ENCODE results near the gene MRPL44. TPM values are rescaled to one million over a fixed set of nuclear protein-coding genes. Genes with fewer than 3 reads are reported as not detected.

Gene MRPL44
- total and polyA plus RNA-seq, 2 donors: 23.7 to 29.7 TPM

GRCh38 chr2:224004105-224004695 lies 46.9 kb downstream of the MRPL44 start:
- H3K27me3 ChIP-seq (ENCODE audit: control insufficient read depth in 2 of 2, insufficient read depth in 1 of 2, low read length in 1 of 2): no peaks in the 10 kb centered on the region
- WGBS: 93% methylated on average over 16 of the region's 16 CpGs
- H3K4me1 ChIP-seq (ENCODE audit: control insufficient read depth in 2 of 2, insufficient read depth in 2 of 2, low read length in 2 of 2): no peaks in the 10 kb centered on the region
- H3K36me3 ChIP-seq (ENCODE audit: control insufficient read depth in 2 of 2, insufficient read depth in 2 of 2, low read length in 1 of 2): no peaks in the 10 kb centered on the region
- no peaks in the 10 kb centered on the region for H3K9me3 ChIP-seq (ENCODE audit: control insufficient read depth in 2 of 2, insufficient read depth in 1 of 2, low read length in 1 of 2)
- no peak overlapping the region for H3K4me3 ChIP-seq (ENCODE audit: low read length in 2 of 2)
- H3K27ac ChIP-seq (ENCODE audit: low read depth in 1 of 2, low read length in 1 of 2): no peak overlapping the region
- no peak for DNase-seq (ENCODE audit: low read depth in 6 of 9, low spot score in 9 of 9)

- Histone ChIP-seq H3K4me3 (ENCODE audit: low read length in 2 of 2) (no peak overlapping the region), H3K36me3 (ENCODE audit: control insufficient read depth in 2 of 2, insufficient read depth in 2 of 2, low read length in 1 of 2) (no peaks in the 10 kb centered on the region), H3K27ac (ENCODE audit: low read depth in 1 of 2, low read length in 1 of 2) (no peak overlapping the region), H3K9me3 (ENCODE audit: control insufficient read depth in 2 of 2, insufficient read depth in 1 of 2, low read length in 1 of 2) (no peaks in the 10 kb centered on the region), H3K4me1 (ENCODE audit: control insufficient read depth in 2 of 2, insufficient read depth in 2 of 2, low read length in 2 of 2) (no peaks in the 10 kb centered on the region), H3K27me3 (ENCODE audit: control insufficient read depth in 2 of 2, insufficient read depth in 1 of 2, low read length in 1 of 2) (no peaks in the 10 kb centered on the region)
- WGBS: 89% methylated on average over 12 of the region's 12 CpGs
- no peak for DNase-seq (ENCODE audit: low read depth in 6 of 9, low spot score in 9 of 9)
These were observed 51.5 kb downstream of the MRPL44 start for GRCh38 chr2:224008702-224009261.

- Histone ChIP-seq H3K36me3 (ENCODE audit: control insufficient read depth in 2 of 2, insufficient read depth in 2 of 2, low read length in 1 of 2) (no peaks in the 10 kb centered on the region), H3K9me3 (ENCODE audit: control insufficient read depth in 2 of 2, insufficient read depth in 1 of 2, low read length in 1 of 2) (no peaks in the 10 kb centered on the region), H3K27me3 (ENCODE audit: control insufficient read depth in 2 of 2, insufficient read depth in 1 of 2, low read length in 1 of 2) (no peaks in the 10 kb centered on the region), H3K4me1 (ENCODE audit: control insufficient read depth in 2 of 2, insufficient read depth in 2 of 2, low read length in 2 of 2) (no peaks in the 10 kb centered on the region), H3K27ac (ENCODE audit: low read depth in 1 of 2, low read length in 1 of 2) (no peak overlapping the region), H3K4me3 (ENCODE audit: low read length in 2 of 2) (no peak overlapping the region)
- DNase-seq (ENCODE audit: low read depth in 6 of 9, low spot score in 9 of 9): no peak
- 96% methylated on average over 5 of the region's 5 CpGs for WGBS
These were observed 52.5 kb downstream of the MRPL44 start for GRCh38 chr2:224009605-224010315.

GRCh38 chr2:224011837-224012236 lies 54.6 kb downstream of the MRPL44 start:
- no peaks in the 10 kb centered on the region for H3K4me1 ChIP-seq (ENCODE audit: control insufficient read depth in 2 of 2, insufficient read depth in 2 of 2, low read length in 2 of 2)
- no peaks in the 10 kb centered on the region for H3K36me3 ChIP-seq (ENCODE audit: control insufficient read depth in 2 of 2, insufficient read depth in 2 of 2, low read length in 1 of 2)
- no peak for DNase-seq (ENCODE audit: low read depth in 6 of 9, low spot score in 9 of 9)
- no peaks in the 10 kb centered on the region for H3K9me3 ChIP-seq (ENCODE audit: control insufficient read depth in 2 of 2, insufficient read depth in 1 of 2, low read length in 1 of 2)
- no peaks in the 10 kb centered on the region for H3K27me3 ChIP-seq (ENCODE audit: control insufficient read depth in 2 of 2, insufficient read depth in 1 of 2, low read length in 1 of 2)
- WGBS: 96% methylated on average over 1 of the region's 1 CpG
- no peak overlapping the region for H3K27ac ChIP-seq (ENCODE audit: low read depth in 1 of 2, low read length in 1 of 2)
- no peak overlapping the region for H3K4me3 ChIP-seq (ENCODE audit: low read length in 2 of 2)

- Histone ChIP-seq H3K4me3 (ENCODE audit: low read length in 2 of 2) (no peak overlapping the region), H3K27ac (ENCODE audit: low read depth in 1 of 2, low read length in 1 of 2) (no peak overlapping the region), H3K36me3 (ENCODE audit: control insufficient read depth in 2 of 2, insufficient read depth in 2 of 2, low read length in 1 of 2) (no peaks in the 10 kb centered on the region), H3K4me1 (ENCODE audit: control insufficient read depth in 2 of 2, insufficient read depth in 2 of 2, low read length in 2 of 2) (no peaks in the 10 kb centered on the region), H3K9me3 (ENCODE audit: control insufficient read depth in 2 of 2, insufficient read depth in 1 of 2, low read length in 1 of 2) (no peaks in the 10 kb centered on the region), H3K27me3 (ENCODE audit: control insufficient read depth in 2 of 2, insufficient read depth in 1 of 2, low read length in 1 of 2) (no peaks in the 10 kb centered on the region)
- WGBS: 98% methylated on average over 4 of the region's 4 CpGs
- DNase-seq (ENCODE audit: low read depth in 6 of 9, low spot score in 9 of 9): no peak
These were observed 57.1 kb downstream of the MRPL44 start for GRCh38 chr2:224014336-224014735.

GRCh38 chr2:224016963-224017362 lies 59.7 kb downstream of the MRPL44 start:
- H3K4me3 ChIP-seq (ENCODE audit: low read length in 2 of 2): no peak overlapping the region
- no peaks in the 10 kb centered on the region for H3K4me1 ChIP-seq (ENCODE audit: control insufficient read depth in 2 of 2, insufficient read depth in 2 of 2, low read length in 2 of 2)
- no peaks in the 10 kb centered on the region for H3K36me3 ChIP-seq (ENCODE audit: control insufficient read depth in 2 of 2, insufficient read depth in 2 of 2, low read length in 1 of 2)
- no peak for DNase-seq (ENCODE audit: low read depth in 6 of 9, low spot score in 9 of 9)
- WGBS: 55% methylated on average over 3 of the region's 3 CpGs
- H3K27ac ChIP-seq (ENCODE audit: low read depth in 1 of 2, low read length in 1 of 2): no peak overlapping the region
- no peaks in the 10 kb centered on the region for H3K9me3 ChIP-seq (ENCODE audit: control insufficient read depth in 2 of 2, insufficient read depth in 1 of 2, low read length in 1 of 2)
- H3K27me3 ChIP-seq (ENCODE audit: control insufficient read depth in 2 of 2, insufficient read depth in 1 of 2, low read length in 1 of 2): no peaks in the 10 kb centered on the region

Other genes starting within 250 kb of the MRPL44 start
- 2.5 TPM for gene AP1S3, start 119.9 kb upstream of the MRPL44 start, total RNA-seq
- gene AP1S3, start 119.9 kb upstream of the MRPL44 start, polyA plus RNA-seq: 1.6 TPM
- gene WDFY1, start 12.1 kb upstream of the MRPL44 start, total RNA-seq: 35.0 TPM
- gene WDFY1, start 12.1 kb upstream of the MRPL44 start, polyA plus RNA-seq: 23.5 TPM
- gene SERPINE2, start 81.8 kb downstream of the MRPL44 start, total RNA-seq: 11.0 TPM
- gene SERPINE2, start 81.8 kb downstream of the MRPL44 start, polyA plus RNA-seq: 24.6 TPM

Measured in thymus (tissue), 11 donors.